NCI-H1436 (cell line): ENCODE measurements around the gene KIF26B.
"Not testable (repeated sequence)": the region's sequence is repeated elsewhere in the genome, so short reads cannot be mapped to it uniquely, and the experiment has no call there.

Experiments used
- DNase-seq: peaks from one replicate; lab custom pipeline; 2025; lab: John Stamatoyannopoulos, UW

The KIF26B gene

GRCh38 chr1:245388687-245389086, 233.9 kb downstream of the KIF26B start:
- DNase-seq: no peak

GRCh38 chr1:245389873-245390272, 235.1 kb downstream of the KIF26B start:
- no peak for DNase-seq

GRCh38 chr1:245390975-245391374, 236.2 kb downstream of the KIF26B start:
- DNase-seq: no peak

GRCh38 chr1:245393694-245394093, 238.9 kb downstream of the KIF26B start:
- DNase-seq: no peak

- no peak for DNase-seq
These were observed 240.9 kb downstream of the KIF26B start for GRCh38 chr1:245395680-245396079.

- DNase-seq: no peak
These were observed 241.8 kb downstream of the KIF26B start for GRCh38 chr1:245396615-245397014.

- no peak for DNase-seq
These were observed 243.0 kb downstream of the KIF26B start for GRCh38 chr1:245397771-245398170.

- DNase-seq: no peak
These were observed 243.4 kb downstream of the KIF26B start for GRCh38 chr1:245398180-245398579.

GRCh38 chr1:245401881-245402587, 247.2 kb downstream of the KIF26B start:
- peak; percentile 16 for DNase-seq

GRCh38 chr1:245402998-245403397, 248.2 kb downstream of the KIF26B start:
- not testable (repeated sequence) for DNase-seq

GRCh38 chr1:245404527-245404926, 249.7 kb downstream of the KIF26B start:
- peak; percentile 31 for DNase-seq

GRCh38 chr1:245404952-245405351, 250.2 kb downstream of the KIF26B start:
- no peak for DNase-seq

- DNase-seq: no peak
These were observed 251.6 kb downstream of the KIF26B start for GRCh38 chr1:245406426-245406825.

GRCh38 chr1:245407983-245408382, 253.2 kb downstream of the KIF26B start:
- DNase-seq: no peak

GRCh38 chr1:245409341-245410195, 254.8 kb downstream of the KIF26B start:
- DNase-seq: no peak

- no peak for DNase-seq
These were observed 256.7 kb downstream of the KIF26B start for GRCh38 chr1:245411245-245412036.

- DNase-seq: no peak
These were observed 257.5 kb downstream of the KIF26B start for GRCh38 chr1:245412306-245412705.

- no peak for DNase-seq
These were observed 262.0 kb downstream of the KIF26B start for GRCh38 chr1:245416781-245417180.

GRCh38 chr1:245418077-245418476, 263.3 kb downstream of the KIF26B start:
- no peak for DNase-seq

- no peak for DNase-seq
These were observed 264.7 kb downstream of the KIF26B start for GRCh38 chr1:245419461-245419978.

- DNase-seq: no peak
These were observed 265.2 kb downstream of the KIF26B start for GRCh38 chr1:245419989-245420388.

- DNase-seq: no peak
These were observed 266.1 kb downstream of the KIF26B start for GRCh38 chr1:245420926-245421325.
